ENCODE results near the gene DCST1. TPM values are rescaled to one million over a fixed set of nuclear protein-coding genes. Genes with fewer than 3 reads are reported as not detected.

Gene DCST1
- total RNA-seq, 6 experiments from 2014 or later: not detected

GRCh38 chr1:155002464-155003226, 31.0 kb upstream of the DCST1 start, which contains the start of gene ZBTB7B:
Gene ZBTB7B, plus strand, starts transcription at chr1:155002802. Its CDS starts 11,859 bp downstream, at chr1:155014661.
- H3K4me1 Mint-ChIP-seq (ENCODE audit: low read depth): peaks cover 37% of the 10 kb centered on the region
- peak within 1 kb of the TSS; percentile 94 for H3K4me3 Mint-ChIP-seq
- no peaks in the 10 kb centered on the region for H3K9me3 Mint-ChIP-seq
- no peak for DNase-seq
- TF ChIP-seq CTCF (IDR thresholded peaks at IDR 0.05): no peak
- H3K27ac Mint-ChIP-seq: peak within 1 kb of the TSS; percentile 83
- H3K36me3 Mint-ChIP-seq (ENCODE audit: low read depth): no peaks in the 10 kb centered on the region
- H3K27me3 Mint-ChIP-seq (ENCODE audit: insufficient read depth): no peaks in the 10 kb centered on the region; the same call in 1 of the 2 replicates

GRCh38 chr1:155003227-155003765, 30.3 kb upstream of the DCST1 start:
- H3K9me3 Mint-ChIP-seq: no peaks in the 10 kb centered on the region
- peak overlapping the region; percentile 83 for H3K27ac Mint-ChIP-seq
- TF ChIP-seq CTCF (IDR thresholded peaks at IDR 0.05): no peak
- DNase-seq: no peak
- peak overlapping the region; percentile 94 for H3K4me3 Mint-ChIP-seq
- H3K27me3 Mint-ChIP-seq (ENCODE audit: insufficient read depth): no peaks in the 10 kb centered on the region; the same call in 1 of the 2 replicates
- no peaks in the 10 kb centered on the region for H3K36me3 Mint-ChIP-seq (ENCODE audit: low read depth)
- H3K4me1 Mint-ChIP-seq (ENCODE audit: low read depth): peaks cover 37% of the 10 kb centered on the region

GRCh38 chr1:155003766-155004351, 29.8 kb upstream of the DCST1 start:
- peak overlapping the region; percentile 94 for H3K4me3 Mint-ChIP-seq
- H3K4me1 Mint-ChIP-seq (ENCODE audit: low read depth): peaks cover 35% of the 10 kb centered on the region
- peak; percentile 33 for DNase-seq
- no peak; the same call in 1 of the 2 replicates for TF ChIP-seq CTCF (IDR thresholded peaks at IDR 0.05)
- no peaks in the 10 kb centered on the region for H3K36me3 Mint-ChIP-seq (ENCODE audit: low read depth)
- peak overlapping the region; percentile 83 for H3K27ac Mint-ChIP-seq
- no peaks in the 10 kb centered on the region for H3K9me3 Mint-ChIP-seq
- no peaks in the 10 kb centered on the region; the same call in 1 of the 2 replicates for H3K27me3 Mint-ChIP-seq (ENCODE audit: insufficient read depth)

- no peaks in the 10 kb centered on the region for H3K9me3 Mint-ChIP-seq
- no peaks in the 10 kb centered on the region for H3K36me3 Mint-ChIP-seq (ENCODE audit: low read depth)
- peaks cover 31% of the 10 kb centered on the region for H3K4me1 Mint-ChIP-seq (ENCODE audit: low read depth)
- no peaks in the 10 kb centered on the region; the same call in 1 of the 2 replicates for H3K27me3 Mint-ChIP-seq (ENCODE audit: insufficient read depth)
- H3K4me3 Mint-ChIP-seq: peak overlapping the region; percentile 94
- no peak for TF ChIP-seq CTCF (IDR thresholded peaks at IDR 0.05)
- DNase-seq: no peak
- H3K27ac Mint-ChIP-seq: peak overlapping the region; percentile 83
These were observed 29.1 kb upstream of the DCST1 start for GRCh38 chr1:155004352-155005075.

Data from HFFc6 (cell line).